Measurements from ENCODE around the gene EOLA2.
"Not testable (repeated sequence)": the region's sequence is repeated elsewhere in the genome, so short reads cannot be mapped to it uniquely, and the experiment has no call there.

EOLA2 gene

DNA sequence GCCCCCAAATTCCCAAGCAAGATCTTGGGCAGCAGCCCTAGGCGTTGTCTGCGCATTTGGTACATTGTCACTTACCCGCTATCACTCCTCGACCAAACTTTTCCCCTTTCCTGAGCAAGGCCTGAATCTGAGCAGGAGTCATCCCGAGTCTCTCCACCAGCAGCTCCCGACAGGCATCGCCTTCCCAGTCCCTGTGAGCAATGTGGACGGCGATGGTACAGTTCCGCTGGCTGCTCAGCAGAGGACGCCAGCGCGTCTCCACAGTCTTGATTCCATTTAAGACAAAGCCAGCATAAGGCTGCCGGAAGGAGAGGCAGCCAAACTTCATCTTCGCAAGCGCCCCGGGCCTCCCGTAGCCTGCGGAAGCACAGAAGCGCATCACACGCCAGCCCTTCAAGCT lies 4.7 kb downstream of the EOLA2 start:
- DNase-seq = not testable (repeated sequence)

DNA sequence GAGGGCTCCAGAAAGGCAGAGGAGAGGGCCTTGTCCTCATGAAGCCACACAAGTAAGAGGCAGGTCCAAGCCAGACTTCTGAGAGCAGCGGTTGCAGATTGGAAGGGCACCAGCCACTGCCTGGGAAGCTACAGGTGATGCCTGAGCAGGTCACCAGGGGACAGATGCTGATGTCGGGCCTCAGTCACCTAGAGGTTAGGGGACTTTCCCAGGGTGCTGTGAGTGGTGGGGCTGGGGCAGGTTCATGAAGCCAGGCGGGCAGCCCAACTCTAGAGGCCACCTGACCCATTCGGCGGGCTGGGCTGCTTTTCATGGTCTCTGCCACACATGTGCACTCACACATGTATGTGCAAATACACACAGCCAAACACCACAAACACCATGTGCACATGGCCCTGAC lies 5.3 kb downstream of the EOLA2 start:
- not testable (repeated sequence) for DNase-seq

DNA sequence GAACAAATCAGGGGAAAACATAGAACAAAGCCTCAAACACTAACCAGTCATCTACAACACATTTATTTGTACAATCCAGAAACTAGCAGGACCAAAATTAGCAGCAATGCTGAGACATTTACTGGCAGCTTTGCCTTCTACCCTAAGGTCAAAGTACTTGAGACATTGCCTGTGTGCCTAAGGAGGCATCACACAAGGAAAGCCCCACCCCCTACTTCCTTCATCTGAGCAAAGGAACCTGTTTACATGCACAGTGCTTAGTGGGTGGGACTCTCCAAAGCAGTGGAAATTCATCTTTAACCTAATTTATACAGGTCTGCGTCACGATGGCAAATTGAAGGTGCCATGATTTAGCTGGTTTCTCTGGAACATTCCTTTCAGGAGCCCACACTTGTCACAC lies 6.1 kb downstream of the EOLA2 start:
- not testable (repeated sequence) for DNase-seq

DNA sequence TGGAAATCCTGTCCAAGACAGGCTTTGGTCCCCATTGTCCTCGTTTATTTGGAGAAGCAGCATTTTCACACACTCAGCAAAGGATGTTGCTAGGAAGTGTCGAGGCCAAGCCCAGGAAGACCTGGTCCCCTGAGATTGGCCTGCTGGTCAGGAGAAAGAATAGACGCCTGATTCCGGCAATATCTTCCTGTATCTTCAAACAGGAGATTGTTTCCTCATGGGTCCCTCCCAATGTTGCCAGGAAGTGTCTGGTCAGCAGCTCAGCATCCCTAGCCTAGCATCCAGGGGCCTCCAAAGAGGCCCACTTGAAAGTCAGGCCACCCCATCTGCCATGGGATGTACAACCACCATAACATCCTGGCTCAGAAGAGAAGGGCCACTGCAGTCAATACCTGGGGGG lies 6.9 kb downstream of the EOLA2 start:
- not testable (repeated sequence) for DNase-seq

DNA sequence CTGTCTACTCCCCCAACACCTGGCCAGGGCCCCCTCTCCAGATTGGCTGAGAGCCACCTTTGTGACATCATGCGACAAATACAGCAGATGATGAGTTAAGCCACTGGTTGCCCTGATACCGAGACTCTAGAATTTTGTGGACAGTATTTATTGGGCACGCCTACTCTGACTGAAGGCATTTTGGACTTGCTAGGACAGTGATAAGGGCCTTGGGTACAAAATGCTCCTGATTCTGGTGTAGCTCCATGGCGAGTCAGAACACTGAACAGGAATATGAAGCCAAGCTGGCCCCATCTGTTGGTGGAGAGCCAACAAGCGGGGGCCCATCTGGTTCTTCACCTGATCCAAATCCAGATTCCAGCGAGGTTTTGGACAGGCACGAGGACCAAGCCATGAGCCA lies 8.9 kb downstream of the EOLA2 start, which contains the start of gene HSFX4:
Gene HSFX4 (plus strand): TSS at position 174 of the 400 bp plus-strand sequence. CDS start 72 bp downstream, at position 246.
- not testable (repeated sequence) for DNase-seq

DNA sequence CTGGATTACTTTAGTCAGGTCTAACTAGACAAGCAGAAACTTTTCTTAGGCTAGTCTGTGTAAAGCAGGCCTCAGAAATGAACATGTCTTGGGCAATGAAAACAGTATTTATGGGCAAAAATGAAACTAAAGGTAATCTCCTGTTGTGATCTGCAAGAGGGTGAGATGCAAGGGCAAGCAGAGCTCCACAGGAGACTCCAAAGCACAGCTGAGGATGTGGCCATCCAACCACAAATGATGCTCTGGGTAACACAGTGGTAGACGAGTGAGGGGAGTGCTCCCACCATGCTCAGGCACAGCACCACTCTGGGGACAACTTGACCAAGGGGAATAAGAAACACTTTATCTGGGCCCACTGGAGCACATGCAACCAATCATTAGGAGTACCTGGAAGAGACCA lies 9.7 kb downstream of the EOLA2 start:
- DNase-seq = not testable (repeated sequence)

DNA sequence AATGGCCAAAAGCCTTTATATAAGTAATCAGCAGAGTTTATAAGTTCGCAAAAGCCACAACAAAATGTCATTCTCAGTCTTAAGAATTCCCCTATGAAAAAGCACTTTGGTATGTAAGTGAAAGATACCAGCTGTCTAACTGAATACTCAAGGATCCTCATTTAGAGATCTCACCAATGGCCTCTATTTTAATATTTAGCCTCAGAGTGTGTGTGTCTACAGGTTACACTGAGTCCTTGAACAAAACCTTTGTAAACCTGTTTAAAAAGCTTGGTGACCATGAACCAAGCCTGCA lies 10.4 kb downstream of the EOLA2 start:
- not testable (repeated sequence) for DNase-seq

DNA sequence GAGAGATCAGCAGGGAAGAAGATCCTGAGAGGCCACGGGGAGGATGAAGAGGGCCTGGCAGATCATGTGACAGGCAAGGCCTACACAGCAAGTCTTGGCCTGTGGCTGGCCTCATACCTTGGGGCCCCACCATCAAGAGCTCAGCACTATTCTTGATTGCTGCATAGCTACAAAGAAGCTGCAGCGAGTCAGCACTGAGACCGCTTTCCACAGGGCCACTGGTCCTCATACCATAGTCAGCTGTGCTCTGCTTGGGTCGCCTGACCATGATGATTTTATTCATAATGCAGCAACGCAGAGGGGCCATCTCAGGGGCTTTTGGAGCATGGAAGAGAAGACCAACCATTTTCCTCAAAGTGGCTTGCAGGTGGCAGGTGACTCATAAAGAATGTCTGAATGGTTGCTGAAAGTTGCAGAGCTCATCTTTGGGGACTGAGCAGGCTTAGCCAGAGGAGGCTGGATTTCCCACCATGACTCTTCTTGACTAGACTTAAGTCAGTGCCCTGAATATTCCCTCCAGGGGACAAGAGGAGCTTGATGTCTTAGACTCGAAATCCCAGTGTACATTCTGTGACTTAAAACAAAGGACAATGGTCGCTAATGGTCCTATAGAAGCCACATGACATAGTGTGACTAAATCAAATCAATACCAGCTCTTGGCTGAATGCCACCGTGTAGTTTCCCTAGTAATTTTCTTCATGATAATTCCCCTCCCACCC lies 10.9 kb downstream of the EOLA2 start:
- not testable (repeated sequence) for DNase-seq

DNA sequence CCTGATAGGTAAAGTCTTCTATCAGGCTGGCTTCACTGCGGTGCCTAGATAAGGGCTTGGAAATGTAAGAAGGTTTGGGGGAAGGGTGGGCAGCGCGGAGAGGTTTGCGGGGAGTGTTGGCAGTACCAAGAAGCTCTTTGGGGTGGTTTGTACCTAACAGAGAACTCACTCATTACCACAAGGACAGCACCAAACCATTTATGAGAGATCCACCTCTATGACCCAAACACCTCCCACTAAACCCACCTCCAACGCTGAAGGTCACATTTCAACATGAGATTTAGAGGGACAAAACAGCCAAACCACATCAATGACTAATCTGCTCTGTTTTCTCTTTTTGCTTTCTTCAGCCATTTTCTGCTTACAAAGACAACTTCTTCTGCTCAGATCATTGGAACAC lies 13.9 kb downstream of the EOLA2 start:
- DNase-seq = not testable (repeated sequence)

DNA sequence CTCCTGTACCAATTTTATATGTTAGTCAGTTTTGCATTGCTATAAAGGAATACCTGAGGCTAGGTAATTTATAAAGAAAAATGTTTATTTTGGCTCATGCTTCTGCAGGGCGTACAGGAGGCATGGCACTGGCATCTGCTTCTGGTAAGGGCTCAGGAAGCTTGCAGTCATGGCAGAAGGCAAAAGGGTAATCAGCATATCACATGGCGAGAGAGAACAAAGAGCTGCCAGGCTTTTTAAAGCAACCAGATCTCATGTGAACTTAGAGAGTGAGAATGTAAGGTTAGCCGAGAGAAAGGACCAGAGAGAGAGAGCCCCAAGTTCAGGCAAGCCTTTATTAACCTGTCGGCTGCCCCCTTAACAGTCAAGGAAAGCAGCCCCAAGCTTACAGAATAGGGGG lies 14.5 kb downstream of the EOLA2 start:
- DNase-seq = not testable (repeated sequence)

DNA sequence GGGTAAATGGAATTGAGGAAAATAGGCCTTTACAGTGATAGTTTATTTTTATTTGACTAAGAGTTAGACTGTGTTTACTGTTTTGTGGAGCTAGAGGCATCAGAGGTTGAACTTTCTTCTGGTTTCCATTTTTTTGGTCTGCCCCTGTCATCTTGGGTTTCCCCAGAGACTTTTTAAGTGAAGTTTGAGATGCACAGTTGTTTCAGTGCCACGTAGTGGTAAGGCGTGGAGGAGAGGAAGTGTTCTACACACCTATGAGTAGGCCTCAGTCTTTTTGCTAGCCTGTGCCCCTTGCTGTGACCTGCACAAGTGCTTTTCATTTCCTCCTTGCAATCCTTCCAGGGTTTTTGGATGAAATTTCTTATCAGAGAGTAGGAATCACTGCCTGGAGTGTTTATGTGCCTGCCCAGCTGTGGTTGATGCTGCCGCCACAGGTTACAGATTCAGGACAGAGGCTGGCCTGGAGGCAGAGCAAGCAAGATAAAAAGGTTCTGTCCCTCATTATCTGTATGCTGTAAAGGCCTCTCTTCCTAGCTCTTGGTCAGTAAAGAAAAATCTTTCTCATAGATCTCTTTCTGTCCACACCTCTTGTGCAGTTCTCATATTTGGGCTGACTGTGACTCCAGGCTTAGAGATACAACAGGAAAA lies 21.4 kb downstream of the EOLA2 start:
- no peak for DNase-seq

DNA sequence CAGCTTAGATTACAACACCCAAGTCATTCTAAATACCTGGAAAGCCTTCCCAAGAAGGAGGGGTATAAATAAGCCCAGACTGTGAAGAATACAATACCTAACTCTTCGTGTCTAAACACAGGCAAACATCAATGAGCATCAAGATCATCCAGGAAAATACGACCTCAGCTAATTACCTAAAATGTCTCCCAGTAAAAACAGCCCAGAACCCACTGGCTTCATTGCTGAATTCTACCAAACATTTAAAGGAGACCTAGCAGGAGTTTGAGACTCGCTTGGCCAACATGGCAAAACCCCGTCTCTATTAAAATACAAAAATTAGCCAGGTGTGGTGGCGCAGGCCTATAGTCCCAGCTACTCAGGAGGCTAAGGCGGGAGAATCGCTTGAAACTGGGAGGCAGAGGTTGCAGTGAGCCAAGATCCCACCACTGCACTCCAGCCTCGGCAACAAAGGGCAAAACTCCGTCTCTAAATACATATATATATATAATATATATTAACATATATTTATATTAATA lies 28.1 kb downstream of the EOLA2 start:
- DNase-seq = no peak

DNA sequence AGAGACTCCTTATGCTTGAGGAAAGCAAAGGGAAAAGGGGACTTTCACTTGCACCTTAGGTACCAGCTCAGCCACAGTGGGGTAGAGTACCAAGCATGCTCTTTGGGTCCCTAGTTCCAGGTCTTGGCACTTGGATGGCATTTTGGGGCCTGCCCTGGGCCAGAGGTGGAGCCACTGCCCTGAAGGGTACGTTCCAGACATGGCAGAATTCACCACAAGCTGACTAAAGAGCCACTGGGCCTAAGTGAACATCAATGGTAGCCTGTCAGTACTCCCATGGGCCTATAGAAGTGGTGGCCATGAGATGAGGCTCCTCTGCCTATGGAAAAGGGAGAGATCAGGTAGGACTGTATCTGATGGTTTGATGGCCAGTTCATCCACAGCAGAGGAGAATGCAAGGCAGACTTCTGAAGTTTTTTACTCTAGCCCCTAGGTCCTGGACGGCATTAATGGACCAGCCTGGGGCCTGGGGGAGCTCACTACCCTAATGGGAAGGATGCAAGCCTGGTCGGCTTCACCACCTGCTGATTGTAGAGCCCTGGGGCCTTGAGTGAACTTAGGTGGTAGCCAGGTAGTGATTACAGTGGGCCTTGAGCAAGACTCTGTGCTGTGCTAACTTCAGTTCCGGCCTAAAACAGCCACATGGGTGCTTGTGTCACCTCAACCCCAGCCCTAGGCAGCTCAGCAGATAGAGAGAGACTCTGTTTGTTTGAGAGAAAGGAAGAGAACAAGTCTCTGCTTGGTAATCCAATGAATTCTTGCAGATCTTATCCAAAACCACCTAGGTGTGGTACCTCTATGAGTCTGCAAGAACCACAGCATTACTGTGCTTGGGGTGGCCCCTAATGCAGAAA lies 28.7 kb downstream of the EOLA2 start:
- DNase-seq = no peak

DNA sequence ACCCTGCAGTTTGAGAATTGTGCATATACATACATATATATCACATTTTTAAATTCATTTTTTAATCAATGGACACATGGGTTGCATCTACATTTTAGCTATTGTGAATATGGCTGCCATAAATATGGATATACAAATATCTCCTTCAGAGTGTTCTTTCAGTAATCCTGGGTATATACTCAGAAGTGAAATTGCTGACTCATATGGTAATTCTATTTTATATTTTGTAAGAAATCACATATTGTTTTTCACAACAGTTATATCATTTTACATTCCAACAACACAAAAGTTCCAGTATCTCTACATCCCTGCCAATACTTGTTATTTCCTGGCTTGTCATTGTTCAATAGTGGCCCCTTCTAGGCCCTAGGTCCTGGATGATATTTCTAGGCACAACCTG lies 29.6 kb downstream of the EOLA2 start:
- no peak for DNase-seq

DNA sequence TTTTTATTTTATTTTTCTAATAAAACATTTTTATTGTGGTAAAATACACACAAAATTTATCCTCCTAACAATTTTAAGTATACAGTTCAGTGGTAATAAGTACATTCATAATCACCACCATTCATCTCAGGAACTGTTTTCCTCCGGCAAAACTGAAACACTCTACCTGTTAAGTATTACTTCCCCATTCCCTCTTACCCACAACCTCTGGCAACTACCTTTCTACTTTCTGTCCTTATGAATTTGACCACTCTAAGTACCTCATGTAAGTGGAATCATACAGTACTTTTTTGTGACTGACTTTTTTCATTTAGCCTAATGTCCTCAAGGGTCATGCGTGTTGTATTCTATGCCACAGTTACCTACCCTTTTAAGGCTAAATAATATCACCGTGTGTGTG lies 30.0 kb downstream of the EOLA2 start:
- DNase-seq = no peak

DNA sequence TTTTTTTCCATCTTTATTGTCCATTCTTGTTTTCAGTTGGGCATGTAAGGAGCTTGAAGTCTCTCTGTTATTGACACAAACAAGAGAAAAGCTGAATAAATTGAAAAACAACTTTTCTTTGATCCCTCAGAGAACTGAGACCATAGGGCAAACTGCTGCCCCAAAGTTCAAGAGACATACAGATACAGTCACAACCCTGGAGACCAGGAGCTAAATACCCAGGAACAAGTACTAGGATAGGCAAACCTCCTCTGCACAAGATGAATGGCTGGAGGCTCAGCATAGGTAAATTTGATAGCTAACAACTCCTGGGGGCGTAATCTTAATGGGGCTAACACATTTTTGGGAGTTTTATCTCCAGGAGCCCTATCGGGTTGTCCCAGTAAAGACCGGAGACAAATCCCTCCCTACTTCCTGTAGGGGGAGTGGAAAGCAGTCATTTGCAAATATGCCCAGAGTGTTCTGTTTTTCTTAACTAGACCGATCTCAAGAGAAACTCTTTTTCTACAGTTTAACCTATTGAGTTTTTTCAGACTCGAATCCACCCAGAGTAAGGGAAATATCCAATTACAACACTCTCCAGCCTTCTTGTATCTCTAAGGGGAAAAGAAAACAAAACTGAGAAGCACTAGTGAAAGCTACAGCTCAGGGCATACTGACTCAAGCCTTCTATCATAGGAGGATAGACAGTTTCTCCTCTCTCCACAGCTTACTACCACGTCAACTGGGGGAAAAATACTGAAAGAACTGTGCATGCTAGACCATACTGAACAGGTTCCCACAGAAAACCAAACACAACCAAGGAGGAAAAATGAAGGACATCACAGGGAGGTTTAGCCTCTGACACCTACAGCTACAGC lies 34.2 kb downstream of the EOLA2 start:
- no peak for DNase-seq

DNA sequence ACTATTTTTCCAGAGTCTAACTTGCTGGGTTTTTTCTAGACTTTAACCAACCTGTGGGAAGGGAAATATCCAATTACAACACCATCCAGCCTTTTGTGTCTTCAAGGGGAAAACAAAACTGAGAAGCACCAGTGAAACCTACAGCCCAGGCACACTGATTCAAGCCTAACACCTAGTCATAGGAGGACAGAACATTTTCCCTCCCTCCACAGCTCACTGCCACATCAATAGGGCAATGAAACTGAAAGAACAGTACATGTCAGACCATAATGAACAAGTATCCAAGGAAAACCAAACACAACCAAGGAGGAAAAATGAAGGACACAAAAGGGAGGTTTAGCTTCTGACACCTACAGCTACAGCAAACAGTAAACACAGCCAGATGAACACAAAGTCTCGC lies 39.7 kb downstream of the EOLA2 start:
- no peak for DNase-seq

DNA sequence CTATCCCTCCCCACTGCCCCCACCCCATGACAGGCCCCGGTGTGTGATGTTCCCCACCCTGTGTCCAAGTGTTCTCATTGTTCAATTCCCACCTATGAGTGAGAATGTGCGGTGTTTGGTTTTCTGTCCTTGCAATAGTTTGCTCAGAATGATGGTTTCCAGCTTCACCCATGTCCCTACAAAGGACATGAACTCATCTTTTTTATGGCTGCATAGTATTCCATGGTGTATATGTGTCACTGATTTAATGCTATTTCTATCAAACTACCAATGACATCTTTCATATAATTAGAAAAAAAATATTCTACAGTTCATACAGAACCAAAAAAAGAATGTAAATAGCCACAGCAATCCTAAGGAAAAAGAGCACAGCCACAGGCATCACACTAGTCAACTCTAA lies 47.5 kb downstream of the EOLA2 start:
- DNase-seq = not testable (repeated sequence)
